ENCODE data around the gene RBMS2. TPM values are rescaled to one million over a fixed set of nuclear protein-coding genes. Genes with fewer than 3 reads are reported as not detected.

The RBMS2 gene
- polyA plus RNA-seq, 3 donors = 5.1 to 8.2 (median 6.5) TPM

DNA sequence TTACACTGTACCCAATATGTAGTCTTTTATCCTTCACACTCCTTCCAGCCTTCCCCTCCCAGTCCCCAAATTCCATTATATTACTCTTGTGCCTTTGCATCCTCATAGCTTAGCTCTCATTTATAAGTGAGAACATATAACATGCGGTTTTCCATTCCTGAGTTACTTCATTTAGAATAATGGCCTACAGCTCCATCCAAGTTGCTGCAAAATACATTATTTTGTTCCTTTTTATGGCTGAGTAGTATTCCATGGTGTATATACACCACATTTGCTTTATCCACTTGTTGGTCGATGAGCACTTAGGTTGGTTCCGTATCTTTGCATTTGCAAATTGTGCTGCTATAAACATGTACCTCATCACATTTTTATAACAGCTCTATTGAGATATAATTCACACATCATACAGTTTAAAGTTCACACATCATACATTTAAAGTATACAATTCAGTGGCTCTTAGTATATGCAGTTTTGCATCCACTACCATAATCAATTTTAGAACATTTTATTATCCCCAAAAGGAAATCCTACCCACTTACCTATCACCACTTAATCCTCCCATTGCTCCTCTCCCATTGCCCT is 23.5 kb downstream of the RBMS2 start:
- no peak overlapping the region for H3K4me2 ChIP-seq (replicated peaks; ENCODE audit: extremely low read depth, low read length, poor library complexity, severe bottlenecking)
- Mint-ChIP-seq H3K36me3 (peaks cover 10 to 16% of the 10 kb centered on the region in 2 donors), H3K27ac (no peak overlapping the region), H3K4me3 (no peak overlapping the region), H3K27me3 (ENCODE audit: low read depth in 3 of 3) (no peaks in the 10 kb centered on the region), H3K4me1 (peaks cover 3% of the 10 kb centered on the region), H3K9me3 (no peaks in the 10 kb centered on the region)
- no peak for DNase-seq
- no peak overlapping the region for H3K9ac ChIP-seq (ENCODE audit: insufficient read depth, low read length, poor library complexity, severe bottlenecking)
- H3K9me3 ChIP-seq (replicated peaks in 1 of 2; ENCODE audit: control insufficient read depth in 1 of 2, insufficient read depth in 1 of 2, low read length in 2 of 2) = no peaks in the 10 kb centered on the region
- WGBS (ENCODE audit: insufficient coverage) = 100% methylated on average over 2 of the region's 3 CpGs
- H3K79me2 ChIP-seq (ENCODE audit: insufficient read depth, low read length) = no peaks in the 10 kb centered on the region
- TF ChIP-seq, protein P1, sequence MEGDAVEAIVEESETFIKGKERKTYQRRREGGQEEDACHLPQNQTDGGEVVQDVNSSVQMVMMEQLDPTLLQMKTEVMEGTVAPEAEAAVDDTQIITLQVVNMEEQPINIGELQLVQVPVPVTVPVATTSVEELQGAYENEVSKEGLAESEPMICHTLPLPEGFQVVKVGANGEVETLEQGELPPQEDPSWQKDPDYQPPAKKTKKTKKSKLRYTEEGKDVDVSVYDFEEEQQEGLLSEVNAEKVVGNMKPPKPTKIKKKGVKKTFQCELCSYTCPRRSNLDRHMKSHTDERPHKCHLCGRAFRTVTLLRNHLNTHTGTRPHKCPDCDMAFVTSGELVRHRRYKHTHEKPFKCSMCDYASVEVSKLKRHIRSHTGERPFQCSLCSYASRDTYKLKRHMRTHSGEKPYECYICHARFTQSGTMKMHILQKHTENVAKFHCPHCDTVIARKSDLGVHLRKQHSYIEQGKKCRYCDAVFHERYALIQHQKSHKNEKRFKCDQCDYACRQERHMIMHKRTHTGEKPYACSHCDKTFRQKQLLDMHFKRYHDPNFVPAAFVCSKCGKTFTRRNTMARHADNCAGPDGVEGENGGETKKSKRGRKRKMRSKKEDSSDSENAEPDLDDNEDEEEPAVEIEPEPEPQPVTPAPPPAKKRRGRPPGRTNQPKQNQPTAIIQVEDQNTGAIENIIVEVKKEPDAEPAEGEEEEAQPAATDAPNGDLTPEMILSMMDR (IDR thresholded peaks at IDR 0.05) = no peak
- H4K20me1 ChIP-seq (ENCODE audit: insufficient read depth, low read length) = no peaks in the 10 kb centered on the region
- H3K27me3 ChIP-seq (ENCODE audit: control insufficient read depth in 2 of 2, insufficient read depth in 2 of 2, low read length in 2 of 2) = no peaks in the 10 kb centered on the region
- no peaks in the 10 kb centered on the region for H3K4me1 ChIP-seq (ENCODE audit: control insufficient read depth in 1 of 2, insufficient read depth in 2 of 2, low read length in 2 of 2)
- H3K27ac ChIP-seq (ENCODE audit: low read depth in 1 of 2, low read length in 2 of 2) = no peak overlapping the region
- intact Hi-C loops (cut with micrococcal nuclease) = no loop called here
- no peaks in the 10 kb centered on the region for H3K36me3 ChIP-seq (replicated peaks in 1 of 2; ENCODE audit: control insufficient read depth in 1 of 2, insufficient read depth in 2 of 2, low read length in 2 of 2)
- H3K4me3 ChIP-seq (replicated peaks in 1 of 3; ENCODE audit: low read depth in 2 of 3, low read length in 3 of 3) = no peak overlapping the region
- no peak overlapping the region for H2AFZ ChIP-seq (ENCODE audit: insufficient read depth, low read depth, low read length, poor library complexity, severe bottlenecking)

DNA sequence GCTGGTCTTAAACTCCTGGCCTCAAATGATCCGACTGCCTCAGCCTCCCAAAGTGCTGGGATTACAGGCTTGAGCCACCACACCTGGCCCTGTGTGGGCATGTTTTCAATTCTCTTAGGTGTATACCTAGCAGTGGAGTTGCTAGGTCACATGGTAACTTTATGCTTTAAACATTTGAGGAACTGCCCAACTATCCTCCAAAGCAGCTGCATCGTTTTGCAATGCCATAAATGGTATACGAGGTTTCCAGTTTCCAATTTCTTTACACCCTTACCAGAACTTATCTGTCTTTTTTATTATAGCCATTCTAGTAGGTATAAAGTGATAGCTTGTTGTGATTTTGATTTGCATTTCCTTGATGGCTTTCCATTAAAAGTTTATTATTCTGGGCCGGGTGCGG is 25.1 kb downstream of the RBMS2 start:
- H3K4me3 Mint-ChIP-seq = no peak overlapping the region
- Histone ChIP-seq H2AFZ (ENCODE audit: insufficient read depth, low read depth, low read length, poor library complexity, severe bottlenecking) (no peak overlapping the region), H3K4me1 (ENCODE audit: control insufficient read depth in 1 of 2, insufficient read depth in 2 of 2, low read length in 2 of 2) (no peaks in the 10 kb centered on the region), H4K20me1 (ENCODE audit: insufficient read depth, low read length) (no peaks in the 10 kb centered on the region), H3K9me3 (replicated peaks in 1 of 2; ENCODE audit: control insufficient read depth in 1 of 2, insufficient read depth in 1 of 2, low read length in 2 of 2) (no peaks in the 10 kb centered on the region), H3K79me2 (ENCODE audit: insufficient read depth, low read length) (no peaks in the 10 kb centered on the region), H3K4me2 (replicated peaks; ENCODE audit: extremely low read depth, low read length, poor library complexity, severe bottlenecking) (no peak overlapping the region), H3K36me3 (replicated peaks in 1 of 2; ENCODE audit: control insufficient read depth in 1 of 2, insufficient read depth in 2 of 2, low read length in 2 of 2) (no peaks in the 10 kb centered on the region), H3K27me3 (ENCODE audit: control insufficient read depth in 2 of 2, insufficient read depth in 2 of 2, low read length in 2 of 2) (no peaks in the 10 kb centered on the region), H3K27ac (ENCODE audit: low read depth in 1 of 2, low read length in 2 of 2) (no peak overlapping the region), H3K4me3 (replicated peaks in 1 of 3; ENCODE audit: low read depth in 2 of 3, low read length in 3 of 3) (no peak overlapping the region), H3K9ac (ENCODE audit: insufficient read depth, low read length, poor library complexity, severe bottlenecking) (no peak overlapping the region)
- H3K27me3 Mint-ChIP-seq (ENCODE audit: low read depth in 3 of 3) = peaks cover 0 to 3% (median 0%) of the 10 kb centered on the region in 3 donors
- H3K4me1 Mint-ChIP-seq = peaks cover 3% of the 10 kb centered on the region
- no peak for DNase-seq
- 100% methylated on average over 3 of the region's 5 CpGs for WGBS (ENCODE audit: insufficient coverage)
- intact Hi-C loops (cut with micrococcal nuclease) = no loop called here
- TF ChIP-seq, protein P1 (IDR thresholded peaks at IDR 0.05) = no peak
- no peaks in the 10 kb centered on the region for H3K9me3 Mint-ChIP-seq
- H3K36me3 Mint-ChIP-seq = peaks cover 5 to 10% of the 10 kb centered on the region in 2 donors
- H3K27ac Mint-ChIP-seq = no peak overlapping the region

All from CD14-positive monocyte (primary cell).